Smooth muscle cell (in vitro differentiated cells): ENCODE data around the gene NHSL1. TPM values are rescaled to one million over a fixed set of nuclear protein-coding genes. Genes with fewer than 3 reads are reported as not detected.

Experiments
- DNase-seq: peaks from one replicate; lab custom pipeline; 2025; ENCODE audit not compliant: unreplicated experiment; lab: John Stamatoyannopoulos, UW
- H2AFZ ChIP-seq: fragments of 200-600 bp; sonication (generic); 2 replicates; pipeline ENCODE4 v1.6.0; 2016; ENCODE audit warnings: antibody characterized with exemption, low read depth, mild to moderate bottlenecking
- H3F3A ChIP-seq: fragments of 200-600 bp; sonication (generic); 2 replicates; pipeline ENCODE4 v1.6.0; 2017; ENCODE audit warnings: antibody characterized with exemption, low read depth
- H3K27ac ChIP-seq: fragments of 200-600 bp; sonication (generic); 2 replicates; pipeline ENCODE4 v1.5.1; 2016; ENCODE audit warnings: low read depth, mild to moderate bottlenecking
- H3K27me3 ChIP-seq: fragments of 200-600 bp; sonication (generic); 2 replicates; pipeline ENCODE4 v1.6.1; 2016; ENCODE audit warnings: low read depth, mild to moderate bottlenecking
- H3K36me3 ChIP-seq: fragments of 200-600 bp; sonication (generic); 2 replicates; pipeline ENCODE4 v1.5.1; 2016; ENCODE audit warnings: low read depth
- H3K4me1 ChIP-seq: fragments of 200-600 bp; sonication (generic); 2 replicates; pipeline ENCODE4 v1.5.1; 2016; ENCODE audit warnings: low read depth
- H3K4me2 ChIP-seq: fragments of 200-600 bp; sonication (generic); 2 replicates; pipeline ENCODE4 v1.6.0; 2016; ENCODE audit warnings: mild to moderate bottlenecking
- H3K4me3 ChIP-seq: fragments of 200-600 bp; sonication (generic); 2 replicates; pipeline ENCODE4 v1.5.1; 2016; ENCODE audit warnings: mild to moderate bottlenecking
- H3K79me2 ChIP-seq: fragments of 200-600 bp; sonication (generic); 2 replicates; pipeline ENCODE4 v1.6.0; 2016; ENCODE audit warnings: low read depth, mild to moderate bottlenecking
- H3K9ac ChIP-seq: fragments of 200-600 bp; sonication (generic); 2 replicates; pipeline ENCODE4 v1.6.0; 2016; ENCODE audit warnings: low read depth
- H3K9me3 ChIP-seq: fragments of 200-600 bp; sonication (generic); replicated peaks from 2 replicates; pipeline ENCODE4 v1.5.1; 2016; ENCODE audit warnings: low read depth
- H4K20me1 ChIP-seq: fragments of 200-600 bp; sonication (generic); 2 replicates; pipeline ENCODE4 v1.6.0; 2016; ENCODE audit warnings: low read depth
- WGBS: methylation state at CpG from one replicate; pipeline ENCODE4 v1.1.7; 2016; ENCODE audit warnings: low lambda C conversion rate; 5-methylcytosine and 5-hydroxymethylcytosine counted together
- polyA plus RNA-seq: library from polyadenylated mRNA; unstranded; fragments of >200 nt; fragmentation: Nextera tagmentation; extraction: Ambion mirVana; gene quantifications from 2 replicates; pipeline ENCODE4 v1.2.1, GENCODE V29; 2016
- total RNA-seq: library from RNA; depleted of rRNA; stranded (reverse); fragments of >200 nt; gene quantifications from 2 replicates; pipeline ENCODE4 v1.2.3, GENCODE V29; 2014
- TF ChIP-seq, protein P1 (sequence below): fragments of 200-600 bp; sonication (generic); IDR thresholded peaks from 2 replicates; pipeline ENCODE4 v1.5.1; 2017; ENCODE audit warnings: borderline replicate concordance, mild to moderate bottlenecking, antibody characterized with exemption; ENCODE audit not compliant: insufficient read depth, poor library complexity, severe bottlenecking

NHSL1 gene
- total and polyA plus RNA-seq, 2 experiments from 2014 or later = 6.6 to 7.2 TPM

GRCh38 chr6:138456401-138456790 is 42.9 kb downstream of the NHSL1 start:
- DNase-seq = no peak
- no peak overlapping the region for H3K27ac ChIP-seq

GRCh38 chr6:138455746-138456400 is 43.4 kb downstream of the NHSL1 start:
- Histone ChIP-seq H3K36me3 (no peaks in the 10 kb centered on the region), H3F3A (no peaks in the 10 kb centered on the region), H3K79me2 (no peaks in the 10 kb centered on the region), H3K27me3 (no peaks in the 10 kb centered on the region), H3K4me1 (no peaks in the 10 kb centered on the region), H3K9me3 (no peaks in the 10 kb centered on the region), H3K4me2 (no peak overlapping the region), H3K9ac (no peak overlapping the region), H4K20me1 (no peaks in the 10 kb centered on the region), H3K4me3 (no peak overlapping the region), H3K27ac (no peak overlapping the region), H2AFZ (no peak overlapping the region)
- no peak for DNase-seq
- WGBS = 85% methylated on average over 7 of the region's 7 CpGs
- TF ChIP-seq, protein P1, sequence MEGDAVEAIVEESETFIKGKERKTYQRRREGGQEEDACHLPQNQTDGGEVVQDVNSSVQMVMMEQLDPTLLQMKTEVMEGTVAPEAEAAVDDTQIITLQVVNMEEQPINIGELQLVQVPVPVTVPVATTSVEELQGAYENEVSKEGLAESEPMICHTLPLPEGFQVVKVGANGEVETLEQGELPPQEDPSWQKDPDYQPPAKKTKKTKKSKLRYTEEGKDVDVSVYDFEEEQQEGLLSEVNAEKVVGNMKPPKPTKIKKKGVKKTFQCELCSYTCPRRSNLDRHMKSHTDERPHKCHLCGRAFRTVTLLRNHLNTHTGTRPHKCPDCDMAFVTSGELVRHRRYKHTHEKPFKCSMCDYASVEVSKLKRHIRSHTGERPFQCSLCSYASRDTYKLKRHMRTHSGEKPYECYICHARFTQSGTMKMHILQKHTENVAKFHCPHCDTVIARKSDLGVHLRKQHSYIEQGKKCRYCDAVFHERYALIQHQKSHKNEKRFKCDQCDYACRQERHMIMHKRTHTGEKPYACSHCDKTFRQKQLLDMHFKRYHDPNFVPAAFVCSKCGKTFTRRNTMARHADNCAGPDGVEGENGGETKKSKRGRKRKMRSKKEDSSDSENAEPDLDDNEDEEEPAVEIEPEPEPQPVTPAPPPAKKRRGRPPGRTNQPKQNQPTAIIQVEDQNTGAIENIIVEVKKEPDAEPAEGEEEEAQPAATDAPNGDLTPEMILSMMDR = no peak

More at GRCh38 chr6:138456401-138456790, 42.9 kb downstream of the NHSL1 start:
- H2AFZ ChIP-seq = no peak overlapping the region
- no peak overlapping the region for H3K4me3 ChIP-seq
- H4K20me1 ChIP-seq = no peaks in the 10 kb centered on the region
- no peaks in the 10 kb centered on the region for H3K36me3 ChIP-seq
- H3K9ac ChIP-seq = no peak overlapping the region
- H3K79me2 ChIP-seq = no peaks in the 10 kb centered on the region
- TF ChIP-seq, protein P1 = no peak
- no peaks in the 10 kb centered on the region for H3K4me1 ChIP-seq
- no peaks in the 10 kb centered on the region for H3K27me3 ChIP-seq
- H3F3A ChIP-seq = no peaks in the 10 kb centered on the region
- WGBS = 94% methylated on average over 6 of the region's 6 CpGs
- no peak overlapping the region for H3K4me2 ChIP-seq
- no peaks in the 10 kb centered on the region for H3K9me3 ChIP-seq

DNA sequence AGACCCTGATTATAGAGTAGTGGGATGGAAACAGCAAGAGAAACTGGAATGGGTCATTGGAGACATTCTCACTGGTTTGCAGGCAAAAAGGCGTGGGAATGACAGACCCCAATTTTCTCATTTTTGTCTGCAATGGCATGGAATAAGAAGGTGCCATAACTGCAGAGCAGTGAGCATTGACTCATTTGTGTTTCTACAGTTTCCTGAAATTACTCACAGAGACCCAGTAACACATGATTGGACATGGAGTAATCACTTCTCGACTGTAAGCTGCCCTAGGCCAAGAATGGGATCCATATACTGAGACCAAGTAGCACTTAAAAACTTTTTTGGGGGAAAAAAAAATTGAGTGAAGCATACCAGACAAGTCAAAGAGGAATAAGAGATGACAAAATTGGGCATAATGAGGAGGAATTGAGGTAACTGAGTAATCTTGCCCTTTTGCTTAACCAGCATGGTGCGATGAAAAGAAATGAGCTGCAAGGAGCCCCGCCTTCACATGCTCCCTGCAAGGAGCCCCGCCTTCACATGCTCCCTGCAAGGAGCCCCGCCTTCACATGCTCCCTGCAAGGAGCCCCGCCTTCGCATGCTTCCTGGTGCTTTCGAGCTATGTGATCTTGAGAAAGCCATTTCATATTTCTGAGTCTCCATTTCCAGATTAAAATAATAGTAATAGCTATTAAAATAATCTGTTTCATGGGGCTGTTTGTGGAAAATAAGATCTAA is 44.1 kb downstream of the NHSL1 start:
- H3K9ac ChIP-seq = no peak overlapping the region
- H3K36me3 ChIP-seq = no peaks in the 10 kb centered on the region
- H3K4me2 ChIP-seq = no peak overlapping the region
- H3F3A ChIP-seq = no peaks in the 10 kb centered on the region
- no peak overlapping the region for H3K4me3 ChIP-seq
- no peaks in the 10 kb centered on the region for H3K27me3 ChIP-seq
- H3K27ac ChIP-seq = no peak overlapping the region
- peaks cover 6% of the 10 kb centered on the region for H4K20me1 ChIP-seq
- 89% methylated on average over 9 of the region's 9 CpGs for WGBS
- TF ChIP-seq, protein P1 = no peak
- no peaks in the 10 kb centered on the region for H3K4me1 ChIP-seq
- no peaks in the 10 kb centered on the region for H3K79me2 ChIP-seq
- no peak overlapping the region for H2AFZ ChIP-seq
- H3K9me3 ChIP-seq = no peaks in the 10 kb centered on the region
- DNase-seq = no peak
